Ovary (tissue), 9 donors: Measurements from ENCODE around the gene SLIT3. TPM values are rescaled to one million over a fixed set of nuclear protein-coding genes. Genes with fewer than 3 reads are reported as not detected.

Experiments used
- DNase-seq, 5 donors: peaks; one replicate each; pipeline ENCODE4 v3.0.0-alpha.2; 2019 to 2020
- H3K27ac ChIP-seq, 2 donors: fragments of 200-600 bp; one replicate each; pipeline versions ENCODE4 v1.5.1 to v1.8.0; 2019 to 2022
- H3K27me3 ChIP-seq: fragments of 200-600 bp; one replicate; pipeline ENCODE4 v1.8.0; 2022
- H3K36me3 ChIP-seq: fragments of 200-600 bp; sonication (generic); one replicate; pipeline ENCODE4 v1.5.1; 2019
- H3K4me1 ChIP-seq: one replicate; pipeline ENCODE4 v1.8.1; 2013; ENCODE audit warnings: mild to moderate bottlenecking, moderate library complexity; ENCODE audit not compliant: insufficient read depth
- H3K4me3 ChIP-seq: fragments of 200-600 bp; sonication (generic); one replicate; pipeline ENCODE4 v1.5.1; 2017
- H3K9me3 ChIP-seq, 2 donors: fragments of 200-600 bp in 1 of 2; sonication (generic) in 1 of 2; one replicate each; pipeline versions ENCODE4 v1.5.1 to v1.8.1; 2013 to 2019; ENCODE audit warnings: mild to moderate bottlenecking in 1 of 2, moderate library complexity in 1 of 2
- CTCF ChIP-seq, 3 donors: fragments of 450-650 bp in 2 of 3; fragments of 200-600 bp in 1 of 3; IDR thresholded peaks; one replicate each; pipeline versions ENCODE4 v1.5.1 to v1.8.0; 2016 to 2022; ENCODE audit warnings: antibody characterized with exemption in 3 of 3, mild to moderate bottlenecking in 1 of 3
- EP300 ChIP-seq: sonication (generic); formaldehyde crosslinking; IDR thresholded peaks from one replicate; pipeline ENCODE4 v1.6.1; 2017; ENCODE audit warnings: antibody characterized with exemption
- POLR2A ChIP-seq: fragments of 450-650 bp; IDR thresholded peaks from one replicate; pipeline ENCODE4 v1.6.1; 2017; ENCODE audit warnings: antibody characterized with exemption, mild to moderate bottlenecking, moderate library complexity
- WGBS, 3 donors: extraction: QIAGEN DNeasy Blood & Tissue Kit in 1 of 3; methylation state at CpG; one replicate each; pipeline versions ENCODE4 v1.1.5 to v1.1.7; 2013 to 2017; 5-methylcytosine and 5-hydroxymethylcytosine counted together
- intact Hi-C, 4 donors: fragments of 100-400 bp; cut with DNase I; formaldehyde crosslinking; loops; one replicate each; pipeline versions ENCODE4 v1.11.0 to v1.15.1; 2022 to 2023
- polyA plus RNA-seq, 2 donors: library from polyadenylated mRNA; stranded (reverse); fragments of 200-250 nt in 1 of 2; fragments of 350-450 nt in 1 of 2; fragmentation: Illumina TruSeq in 1 of 2; extraction: RNeasy Lipid Tissue Mini Kit (QIAGEN cat#74804) in 1 of 2; gene quantifications; one replicate each; pipeline ENCODE4 v1.2.3, GENCODE V29; 2013 to 2014
- total RNA-seq, 7 donors: library from RNA; depleted of rRNA in 2 of 7; stranded (reverse); fragments of >200 nt in 2 of 7; fragmentation: NEBNext Ultra II Directional in 3 of 7; extraction: Animal tissue kit (Norgen Biotek cat#: 25700) in 3 of 7; gene quantifications; one replicate each; pipeline versions ENCODE4 v1.1.0 to v1.2.4, GENCODE V29; 2016 to 2023
- donor health status: DM: no; HTN: no; CAD: no; lungs with moderate emphysema.
- donor health status: DM: no; HTN: no; CAD: no.
- donor health status: Bipolar disorder and iron deficiency.
- donor health status: DM: yes; HTN: yes; CAD: no.
- donor health status: DM: no; HTN: no; CAD: no.
- donor health status: DM: yes; HTN: yes; CAD: no.

SLIT3 gene
- total and polyA plus RNA-seq, 9 donors: 10.3 to 106 (median 24.4) TPM

DNA sequence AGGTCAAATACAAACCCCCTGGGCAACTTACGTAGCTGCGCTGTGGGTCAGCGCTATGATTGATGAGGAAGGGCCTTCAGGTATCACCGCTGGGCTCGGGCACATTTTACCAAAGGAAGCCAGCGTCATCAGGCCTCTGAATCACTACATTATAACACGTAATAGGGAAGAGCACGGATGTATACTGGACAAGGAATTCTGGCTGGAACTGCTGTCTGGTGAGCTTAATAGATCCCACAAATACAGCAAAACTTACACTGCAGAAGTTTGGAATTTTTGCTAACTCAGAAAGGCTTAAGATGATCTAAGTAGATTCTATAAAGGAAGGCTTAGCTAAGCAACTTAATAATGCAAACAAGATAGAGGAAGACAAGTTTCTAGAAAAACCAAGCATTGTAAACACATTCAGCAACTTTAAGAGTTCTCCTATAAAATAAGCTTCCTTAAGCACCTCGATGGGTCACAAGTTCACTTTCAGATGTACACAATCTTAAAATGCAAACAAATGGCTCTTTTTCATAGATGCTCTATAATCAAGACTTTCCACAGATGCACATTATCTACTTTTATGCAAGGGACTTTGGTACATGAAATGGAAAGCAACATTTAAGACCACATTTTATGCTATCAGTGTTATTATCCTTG, 361.7 kb downstream of the SLIT3 start:
- TF ChIP-seq POLR2A (no peak), CTCF (IDR thresholded peaks at IDR 0.05) (no peak)
- Histone ChIP-seq H3K9me3 (no peaks in the 10 kb centered on the region), H3K36me3 (no peaks in the 10 kb centered on the region), H3K27ac (no peak overlapping the region), H3K4me3 (no peak overlapping the region), H3K4me1 (no peaks in the 10 kb centered on the region), H3K27me3 (no peaks in the 10 kb centered on the region)
- no peak for DNase-seq
- intact Hi-C loops: no loop called here
- 92 to 94% (median 93%) methylated on average over 9 of the region's 9 CpGs for WGBS, 3 donors

GRCh38 chr5:168936511-168936910, 364.4 kb downstream of the SLIT3 start:
- DNase-seq: no peak
- TF ChIP-seq EP300 (no peak), CTCF (IDR thresholded peaks at IDR 0.05) (no peak), POLR2A (no peak)
- intact Hi-C loops: no loop called here
- H3K4me1 ChIP-seq: no peaks in the 10 kb centered on the region
- 83 to 91% (median 89%) methylated on average over 7 of the region's 7 CpGs for WGBS, 3 donors
- H3K27ac ChIP-seq: no peak overlapping the region
- no peaks in the 10 kb centered on the region for H3K36me3 ChIP-seq
- H3K9me3 ChIP-seq: no peaks in the 10 kb centered on the region
- H3K4me3 ChIP-seq: no peak overlapping the region
- H3K27me3 ChIP-seq: no peaks in the 10 kb centered on the region

DNA sequence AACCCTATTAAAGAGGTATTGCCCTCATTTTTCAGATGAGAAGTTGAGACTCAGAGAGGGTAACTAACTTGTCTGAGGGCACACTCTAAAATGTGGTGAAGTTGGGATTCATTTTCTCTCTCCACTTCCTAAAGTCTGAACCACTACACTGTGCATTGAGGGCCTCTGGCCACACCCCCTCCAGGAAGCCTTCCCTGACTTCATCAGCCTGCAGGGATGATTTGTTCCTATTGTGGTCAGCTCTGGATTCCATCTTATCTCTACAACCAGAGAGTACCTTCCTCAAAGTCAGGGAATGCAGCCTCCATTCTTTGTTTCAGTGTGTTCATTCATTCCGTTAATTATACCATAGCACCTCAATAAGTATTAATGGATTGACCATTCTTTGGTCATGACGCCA, 365.8 kb downstream of the SLIT3 start:
- no peak overlapping the region for H3K4me3 ChIP-seq
- WGBS, 3 donors: 92 to 96% (median 95%) methylated on average over 2 of the region's 2 CpGs
- TF ChIP-seq EP300 (no peak), CTCF (IDR thresholded peaks at IDR 0.05) (no peak), POLR2A (no peak)
- H3K36me3 ChIP-seq: no peaks in the 10 kb centered on the region
- no peak overlapping the region for H3K27ac ChIP-seq
- no peaks in the 10 kb centered on the region for H3K4me1 ChIP-seq
- no peak for DNase-seq
- H3K9me3 ChIP-seq: no peaks in the 10 kb centered on the region
- H3K27me3 ChIP-seq: no peaks in the 10 kb centered on the region
- intact Hi-C loops: no loop called here

GRCh38 chr5:168934169-168934568, 366.8 kb downstream of the SLIT3 start:
- intact Hi-C loops: no loop called here
- 89 to 98% (median 90%) methylated on average over 3 of the region's 3 CpGs for WGBS, 3 donors

More at GRCh38 chr5:168934169-168934568, 366.8 kb downstream of the SLIT3 start:
- no peaks in the 10 kb centered on the region for H3K9me3 ChIP-seq
- TF ChIP-seq EP300 (no peak), POLR2A (no peak), CTCF (IDR thresholded peaks at IDR 0.05) (no peak)
- H3K27ac ChIP-seq: no peak overlapping the region
- no peaks in the 10 kb centered on the region for H3K4me1 ChIP-seq
- H3K27me3 ChIP-seq: no peaks in the 10 kb centered on the region
- DNase-seq: no peak
- no peak overlapping the region for H3K4me3 ChIP-seq
- no peaks in the 10 kb centered on the region for H3K36me3 ChIP-seq
